ENCODE data around the gene SEMA4F. TPM values are rescaled to one million over a fixed set of nuclear protein-coding genes. Genes with fewer than 3 reads are reported as not detected.

The SEMA4F gene
- total and polyA plus RNA-seq, 4 experiments from 2014 or later, result 6.8 to 21.6 (median 13.8) TPM

DNA sequence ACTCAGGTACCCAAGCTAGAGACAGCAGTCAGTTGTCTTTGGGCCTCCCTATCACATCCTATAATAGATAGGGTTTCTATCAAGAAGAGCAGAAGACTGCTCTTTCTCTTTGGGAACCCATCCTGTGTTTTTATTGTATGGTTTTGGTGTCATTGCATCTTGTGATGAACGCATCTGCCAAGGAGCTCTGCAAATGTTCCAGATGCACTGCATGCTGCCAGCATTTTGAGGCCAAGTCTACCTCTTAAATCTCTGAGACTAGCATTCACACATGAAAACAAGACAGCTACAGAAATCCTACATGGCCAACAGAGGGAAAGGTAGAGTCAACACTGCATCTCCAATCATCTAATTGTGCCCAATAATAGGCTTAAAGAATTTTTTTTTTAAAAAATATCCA, 14.0 kb downstream of the SEMA4F start:
- Histone ChIP-seq H3K9me3 (ENCODE audit: control insufficient read depth in 1 of 2, low read length in 2 of 2) (no peaks in the 10 kb centered on the region), H3K4me1 (ENCODE audit: insufficient read depth, low read length) (no peaks in the 10 kb centered on the region), H3K4me3 (ENCODE audit: low read length in 2 of 2) (no peak overlapping the region), H3K36me3 (ENCODE audit: insufficient read depth, low read length) (no peaks in the 10 kb centered on the region), H3K27me3 (ENCODE audit: insufficient read depth, low read length) (no peaks in the 10 kb centered on the region), H3K27ac (ENCODE audit: low read depth, low read length) (no peak overlapping the region)
- Mint-ChIP-seq H3K4me1 (peaks cover 0 to 1% (median 0%) of the 10 kb centered on the region in 4 donors), H3K27ac (no peak overlapping the region), H3K27me3 (no peaks in the 10 kb centered on the region), H3K36me3 (peaks cover 28 to 40% of the 10 kb centered on the region in 2 donors), H3K9me3 (peaks cover 0 to 2% (median 0%) of the 10 kb centered on the region in 8 donors), H3K4me3 (no peak overlapping the region)
- intact Hi-C loops (cut with micrococcal nuclease), result no loop called here
- ChIA-PET CTCF (ENCODE audit: partially characterized antibody) (no interaction called here), POLR2A (ENCODE audit: partially characterized antibody) (no interaction called here)
- no peak for DNase-seq

DNA sequence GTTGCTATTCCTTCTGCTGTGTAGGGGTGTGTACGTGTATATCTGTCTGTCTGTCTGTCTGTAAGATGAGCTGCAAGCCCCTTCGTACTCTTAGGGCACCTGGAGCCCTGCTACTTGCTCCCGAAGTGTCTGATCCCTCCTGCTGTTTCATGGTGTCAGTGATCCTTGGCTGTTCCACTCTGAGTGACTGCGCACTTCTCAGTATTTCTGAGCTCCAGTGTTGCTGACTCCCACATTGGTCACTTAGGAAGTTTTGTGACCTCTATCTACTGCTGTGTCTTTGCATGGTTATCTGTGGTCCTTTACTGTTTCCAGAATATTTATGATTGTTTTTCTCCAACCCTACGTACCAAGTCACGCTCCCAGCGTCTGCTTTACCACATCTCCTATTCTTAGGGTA, 16.2 kb downstream of the SEMA4F start:
- CTCF ChIA-PET (ENCODE audit: partially characterized antibody), result no interaction called here

DNA sequence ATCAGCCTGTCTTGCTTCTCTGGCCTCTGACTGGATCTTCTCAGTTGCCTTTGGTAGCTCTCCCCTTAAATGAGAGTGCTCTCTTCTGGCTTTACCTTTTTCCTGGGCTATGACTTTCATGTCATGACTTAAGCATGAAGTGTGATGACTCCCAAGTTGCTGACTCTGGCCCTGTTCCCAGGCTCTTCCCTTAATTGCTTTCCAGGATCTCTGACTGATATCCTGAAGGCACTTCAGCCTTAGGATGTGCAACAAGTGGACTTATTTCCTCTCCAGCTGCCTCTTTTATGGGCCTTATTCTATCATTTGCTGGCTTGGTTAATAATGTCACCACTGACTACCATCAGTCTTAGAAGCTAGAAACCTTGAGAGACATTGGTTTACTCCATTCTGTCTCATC, 17.4 kb downstream of the SEMA4F start:
- Mint-ChIP-seq H3K27ac (peak overlapping the region in 1 of 7 donors; percentile 36), H3K36me3 (peaks cover 54 to 68% of the 10 kb centered on the region in 2 donors), H3K9me3 (peaks cover 0 to 1% (median 0%) of the 10 kb centered on the region in 8 donors), H3K27me3 (no peaks in the 10 kb centered on the region), H3K4me3 (no peak overlapping the region), H3K4me1 (peaks cover 0 to 1% (median 0%) of the 10 kb centered on the region in 4 donors)
- H3K27ac ChIP-seq (ENCODE audit: low read depth, low read length), result no peak overlapping the region
- no peaks in the 10 kb centered on the region for H3K27me3 ChIP-seq (ENCODE audit: insufficient read depth, low read length)
- ChIA-PET POLR2A (ENCODE audit: partially characterized antibody) (no interaction called here), CTCF (ENCODE audit: partially characterized antibody) (no interaction called here)
- intact Hi-C loops (cut with micrococcal nuclease), result no loop called here
- no peak for DNase-seq
- peaks cover 18% of the 10 kb centered on the region for H3K36me3 ChIP-seq (ENCODE audit: insufficient read depth, low read length)
- no peaks in the 10 kb centered on the region for H3K9me3 ChIP-seq (ENCODE audit: control insufficient read depth in 1 of 2, low read length in 2 of 2)
- H3K4me1 ChIP-seq (ENCODE audit: insufficient read depth, low read length), result no peaks in the 10 kb centered on the region
- H3K4me3 ChIP-seq (ENCODE audit: low read length in 2 of 2), result no peak overlapping the region

More for the DNA sequence above, 16.2 kb downstream of the SEMA4F start:
- Mint-ChIP-seq H3K9me3 (no peaks in the 10 kb centered on the region), H3K36me3 (peaks cover 44 to 56% of the 10 kb centered on the region in 2 donors), H3K27me3 (no peaks in the 10 kb centered on the region), H3K4me3 (no peak overlapping the region), H3K27ac (peak overlapping the region in 1 of 7 donors; percentile 84), H3K4me1 (peaks cover 0 to 1% (median 0%) of the 10 kb centered on the region in 4 donors)
- POLR2A ChIA-PET (ENCODE audit: partially characterized antibody), result no interaction called here
- no peak for DNase-seq
- Histone ChIP-seq H3K27ac (ENCODE audit: low read depth, low read length) (no peak overlapping the region), H3K27me3 (ENCODE audit: insufficient read depth, low read length) (no peaks in the 10 kb centered on the region), H3K4me1 (ENCODE audit: insufficient read depth, low read length) (no peaks in the 10 kb centered on the region), H3K4me3 (ENCODE audit: low read length in 2 of 2) (no peak overlapping the region), H3K9me3 (ENCODE audit: control insufficient read depth in 1 of 2, low read length in 2 of 2) (no peaks in the 10 kb centered on the region), H3K36me3 (ENCODE audit: insufficient read depth, low read length) (peaks cover 6% of the 10 kb centered on the region)
- intact Hi-C loops (cut with micrococcal nuclease), result no loop called here

DNA sequence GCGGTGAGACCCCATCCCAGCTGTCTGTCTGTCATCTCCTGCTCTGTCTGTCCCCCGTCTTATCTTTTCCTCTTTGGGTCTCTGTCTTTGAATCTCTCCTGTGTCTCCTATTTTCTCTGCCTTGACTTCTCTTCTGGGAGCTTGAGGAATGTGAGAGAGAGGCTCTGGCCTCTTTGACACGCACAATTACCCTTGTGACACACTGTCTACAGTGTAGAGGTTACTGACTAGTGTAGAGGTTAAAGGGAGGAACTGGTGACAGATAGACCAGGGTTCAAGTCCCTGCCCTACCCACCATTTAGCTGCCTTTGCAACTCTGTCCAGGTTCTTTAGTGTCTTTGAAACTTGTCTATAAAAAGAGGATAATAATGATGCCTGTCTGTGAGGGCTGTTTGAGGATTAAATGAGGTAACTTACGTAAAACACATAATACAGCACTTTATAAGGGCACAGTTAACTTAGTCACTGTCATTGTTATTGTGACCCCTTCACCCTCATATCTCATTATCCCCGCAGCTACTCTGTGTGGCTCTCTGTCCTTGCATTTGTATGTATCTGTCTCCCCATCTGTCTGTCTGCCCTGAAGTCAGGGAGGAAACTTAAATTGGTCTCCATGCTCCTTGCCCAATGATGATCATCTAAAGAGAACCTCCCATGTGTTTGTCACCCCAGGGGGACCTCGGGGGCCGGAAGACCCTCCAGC, 19.9 kb downstream of the SEMA4F start:
- Mint-ChIP-seq H3K9me3 (peaks cover 0 to 1% (median 0%) of the 10 kb centered on the region in 8 donors), H3K27ac (no peak overlapping the region), H3K4me3 (no peak overlapping the region), H3K36me3 (peaks cover 64 to 80% of the 10 kb centered on the region in 2 donors), H3K4me1 (no peaks in the 10 kb centered on the region), H3K27me3 (no peaks in the 10 kb centered on the region)
- Histone ChIP-seq H3K27ac (ENCODE audit: low read depth, low read length) (no peak overlapping the region), H3K27me3 (ENCODE audit: insufficient read depth, low read length) (no peaks in the 10 kb centered on the region), H3K9me3 (ENCODE audit: control insufficient read depth in 1 of 2, low read length in 2 of 2) (no peaks in the 10 kb centered on the region), H3K4me1 (ENCODE audit: insufficient read depth, low read length) (no peaks in the 10 kb centered on the region), H3K36me3 (ENCODE audit: insufficient read depth, low read length) (peaks cover 19% of the 10 kb centered on the region), H3K4me3 (ENCODE audit: low read length in 2 of 2) (no peak overlapping the region)
- ChIA-PET POLR2A (ENCODE audit: partially characterized antibody) (no interaction called here), CTCF (ENCODE audit: partially characterized antibody) (interaction anchor here (1.9 kb wide), 1 partner anchor 15 kb away, joined by 4 read pairs; no protein-coding TSS in a partner anchor)
- intact Hi-C loops (cut with micrococcal nuclease), result no loop called here
- DNase-seq, result no peak

DNA sequence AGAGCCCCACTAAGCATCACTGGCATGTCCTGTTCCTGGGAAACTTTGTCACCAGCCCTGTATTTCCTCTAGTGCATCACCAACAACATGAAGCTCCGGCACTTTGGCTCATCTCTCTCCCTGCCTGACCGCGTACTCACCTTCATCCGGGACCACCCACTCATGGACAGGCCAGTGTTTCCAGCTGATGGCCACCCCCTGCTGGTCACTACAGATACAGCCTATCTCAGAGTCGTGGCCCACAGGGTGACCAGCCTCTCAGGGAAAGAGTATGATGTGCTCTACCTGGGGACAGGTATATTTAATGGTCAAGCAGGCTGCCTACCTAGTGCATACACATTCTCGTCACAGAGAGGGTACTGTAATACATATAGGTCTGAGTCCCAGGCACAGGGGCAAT, 21.0 kb downstream of the SEMA4F start:
- Histone ChIP-seq H3K4me3 (ENCODE audit: low read length in 2 of 2) (no peak overlapping the region), H3K4me1 (ENCODE audit: insufficient read depth, low read length) (no peaks in the 10 kb centered on the region), H3K27me3 (ENCODE audit: insufficient read depth, low read length) (no peaks in the 10 kb centered on the region), H3K27ac (ENCODE audit: low read depth, low read length) (no peak overlapping the region), H3K9me3 (ENCODE audit: control insufficient read depth in 1 of 2, low read length in 2 of 2) (no peaks in the 10 kb centered on the region), H3K36me3 (ENCODE audit: insufficient read depth, low read length) (peaks cover 23% of the 10 kb centered on the region)
- POLR2A ChIA-PET (ENCODE audit: partially characterized antibody), result no interaction called here
- CTCF ChIA-PET (ENCODE audit: partially characterized antibody), result no interaction called here
- Mint-ChIP-seq H3K9me3 (peaks cover 0 to 1% (median 0%) of the 10 kb centered on the region in 8 donors), H3K36me3 (peaks cover 74 to 85% of the 10 kb centered on the region in 2 donors), H3K27ac (peak overlapping the region in 1 of 7 donors; percentile 61), H3K27me3 (no peaks in the 10 kb centered on the region), H3K4me3 (no peak overlapping the region), H3K4me1 (no peaks in the 10 kb centered on the region)
- intact Hi-C loops (cut with micrococcal nuclease), result no loop called here
- no peak for DNase-seq

DNA sequence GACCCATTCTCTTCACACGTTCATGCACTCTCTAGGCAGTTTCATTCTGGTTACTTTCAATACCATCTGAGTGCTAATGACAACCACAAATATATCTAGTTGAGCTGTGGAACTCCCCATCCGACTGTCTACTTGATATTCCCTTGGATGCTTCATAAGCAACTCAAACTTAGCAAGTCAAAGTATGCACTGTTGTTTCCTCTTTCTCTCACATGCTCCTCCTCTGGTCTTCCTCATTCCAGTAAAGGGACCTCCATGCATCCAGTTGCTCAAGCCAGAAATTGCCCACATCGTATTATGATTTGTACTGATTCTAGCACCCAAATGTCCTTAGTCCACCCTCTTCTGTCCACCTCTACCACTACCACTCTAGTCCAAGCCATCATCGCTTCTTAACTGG, 22.3 kb downstream of the SEMA4F start:
- H3K4me3 ChIP-seq (ENCODE audit: low read length in 2 of 2), result no peak overlapping the region
- Mint-ChIP-seq H3K9me3 (peaks cover 0 to 1% (median 0%) of the 10 kb centered on the region in 8 donors), H3K27ac (peak overlapping the region in 1 of 7 donors; percentile 57), H3K27me3 (no peaks in the 10 kb centered on the region), H3K4me3 (no peak overlapping the region), H3K36me3 (peaks cover 76 to 89% of the 10 kb centered on the region in 2 donors), H3K4me1 (no peaks in the 10 kb centered on the region)
- H3K9me3 ChIP-seq (ENCODE audit: control insufficient read depth in 1 of 2, low read length in 2 of 2), result no peaks in the 10 kb centered on the region
- intact Hi-C loops (cut with micrococcal nuclease), result no loop called here
- peaks cover 23% of the 10 kb centered on the region for H3K36me3 ChIP-seq (ENCODE audit: insufficient read depth, low read length)
- H3K4me1 ChIP-seq (ENCODE audit: insufficient read depth, low read length), result no peaks in the 10 kb centered on the region
- ChIA-PET POLR2A (ENCODE audit: partially characterized antibody) (no interaction called here), CTCF (ENCODE audit: partially characterized antibody) (no interaction called here)
- no peak for DNase-seq
- no peaks in the 10 kb centered on the region for H3K27me3 ChIP-seq (ENCODE audit: insufficient read depth, low read length)
- H3K27ac ChIP-seq (ENCODE audit: low read depth, low read length), result no peak overlapping the region

DNA sequence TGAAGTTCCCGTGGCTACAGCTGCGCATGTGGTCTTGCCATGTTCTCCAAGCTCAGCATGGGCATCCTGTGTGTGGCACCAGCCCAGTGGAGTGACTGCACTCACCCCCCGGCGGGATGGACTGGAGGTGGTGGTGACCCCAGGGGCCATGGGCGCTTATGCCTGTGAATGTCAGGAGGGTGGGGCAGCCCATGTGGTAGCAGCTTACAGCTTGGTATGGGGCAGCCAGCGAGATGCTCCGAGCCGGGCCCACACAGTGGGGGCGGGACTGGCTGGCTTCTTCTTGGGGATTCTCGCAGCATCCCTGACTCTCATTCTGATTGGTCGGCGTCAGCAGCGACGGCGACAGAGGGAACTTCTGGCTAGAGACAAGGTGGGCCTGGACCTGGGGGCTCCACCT, 25.6 kb downstream of the SEMA4F start:
- CTCF ChIA-PET (ENCODE audit: partially characterized antibody), result no interaction called here
- H3K4me1 Mint-ChIP-seq, result no peaks in the 10 kb centered on the region
- Histone ChIP-seq H3K4me3 (ENCODE audit: low read length in 2 of 2) (no peak overlapping the region), H3K4me1 (ENCODE audit: insufficient read depth, low read length) (no peaks in the 10 kb centered on the region), H3K27me3 (ENCODE audit: insufficient read depth, low read length) (no peaks in the 10 kb centered on the region), H3K9me3 (ENCODE audit: control insufficient read depth in 1 of 2, low read length in 2 of 2) (no peaks in the 10 kb centered on the region), H3K27ac (ENCODE audit: low read depth, low read length) (no peak overlapping the region), H3K36me3 (ENCODE audit: insufficient read depth, low read length) (peaks cover 23% of the 10 kb centered on the region)
- H3K4me3 Mint-ChIP-seq, result no peak overlapping the region
- no peak overlapping the region for H3K27ac Mint-ChIP-seq
- POLR2A ChIA-PET (ENCODE audit: partially characterized antibody), result no interaction called here
- H3K9me3 Mint-ChIP-seq, result peaks cover 0 to 1% (median 0%) of the 10 kb centered on the region in 8 donors
- H3K36me3 Mint-ChIP-seq, result peaks cover 57 to 68% of the 10 kb centered on the region in 2 donors
- intact Hi-C loops (cut with micrococcal nuclease), result no loop called here
- no peaks in the 10 kb centered on the region for H3K27me3 Mint-ChIP-seq
- no peak for DNase-seq

Data from CD4-positive, alpha-beta memory T cell (primary cell).